HG03469 (cell line): ENCODE data around the gene ROBO1.
"Not testable (repeated sequence)": the region's sequence is repeated elsewhere in the genome, so short reads cannot be mapped to it uniquely, and the experiment has no call there.

ENCODE experiments used
- ATAC-seq: cut with Tn5 transposase; IDR thresholded peaks from one replicate; pipeline ENCODE4 v1.9.1; 2021; ENCODE audit warnings: mild to moderate bottlenecking, moderate library complexity, moderate number of reproducible peaks; ENCODE audit not compliant: unreplicated experiment

The ROBO1 gene

DNA sequence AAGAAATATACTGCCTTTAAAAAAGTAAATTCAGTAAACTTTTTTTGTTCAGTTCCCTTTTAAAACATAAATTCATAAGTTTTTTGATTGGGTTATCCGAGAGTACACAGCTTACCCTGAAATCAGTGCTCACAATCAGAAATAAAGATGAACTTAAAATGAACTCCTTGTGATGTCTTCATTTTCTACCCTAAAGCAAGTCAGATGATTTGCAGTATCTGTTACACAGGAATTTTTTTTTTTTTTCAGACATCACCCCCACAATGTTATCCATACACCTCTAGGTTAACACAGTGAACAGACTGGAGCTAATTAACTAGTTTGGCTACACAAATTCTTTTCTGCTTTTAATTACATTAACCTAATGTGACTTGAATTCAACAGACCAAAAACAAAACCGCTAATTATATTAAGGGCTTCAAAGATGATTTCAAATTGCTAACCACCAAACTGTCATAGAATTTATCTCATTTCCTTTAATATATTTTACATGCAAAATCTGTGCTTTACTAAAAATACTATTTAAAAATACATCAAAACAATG, 1042.0 kb downstream of the ROBO1 start:
- no peak for ATAC-seq

DNA sequence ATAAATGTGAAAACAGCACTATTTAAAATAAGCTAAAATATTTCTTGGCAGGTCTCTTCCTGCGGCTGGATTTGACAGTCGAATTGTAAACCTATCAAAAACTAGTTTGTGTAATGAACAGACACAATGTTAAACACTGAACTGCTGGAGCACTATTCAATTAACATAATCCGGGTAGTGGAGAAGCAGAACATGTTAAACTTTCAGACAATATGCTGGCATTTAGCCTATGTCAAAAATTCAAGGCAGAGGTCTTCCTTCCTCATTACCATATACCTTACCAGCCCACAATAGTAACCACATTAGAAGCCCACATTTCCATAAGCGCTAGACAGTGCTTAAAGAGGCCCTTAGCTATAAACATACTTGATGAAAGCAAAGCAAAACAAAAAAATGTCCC, 1042.9 kb downstream of the ROBO1 start:
- ATAC-seq = no peak

DNA sequence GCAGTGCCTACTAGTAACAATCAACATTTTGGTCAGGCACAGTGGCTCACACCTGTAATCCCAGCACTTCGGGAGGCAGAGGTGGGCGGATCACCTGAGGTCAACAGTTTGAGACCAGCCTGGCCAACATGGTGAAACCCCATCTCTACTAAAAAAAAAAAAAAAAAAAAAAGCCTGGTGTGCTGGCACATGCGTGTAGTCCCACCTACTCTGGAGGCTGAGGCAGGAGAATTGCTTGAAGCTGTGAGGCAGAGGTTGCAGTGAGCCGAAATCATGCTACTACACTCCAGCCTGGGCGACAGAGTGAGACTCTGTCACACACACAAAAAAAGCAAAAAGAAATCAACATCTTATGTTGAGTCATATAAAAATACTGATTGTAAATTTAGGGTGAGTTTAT, 1043.4 kb downstream of the ROBO1 start:
- ATAC-seq = not testable (repeated sequence)

DNA sequence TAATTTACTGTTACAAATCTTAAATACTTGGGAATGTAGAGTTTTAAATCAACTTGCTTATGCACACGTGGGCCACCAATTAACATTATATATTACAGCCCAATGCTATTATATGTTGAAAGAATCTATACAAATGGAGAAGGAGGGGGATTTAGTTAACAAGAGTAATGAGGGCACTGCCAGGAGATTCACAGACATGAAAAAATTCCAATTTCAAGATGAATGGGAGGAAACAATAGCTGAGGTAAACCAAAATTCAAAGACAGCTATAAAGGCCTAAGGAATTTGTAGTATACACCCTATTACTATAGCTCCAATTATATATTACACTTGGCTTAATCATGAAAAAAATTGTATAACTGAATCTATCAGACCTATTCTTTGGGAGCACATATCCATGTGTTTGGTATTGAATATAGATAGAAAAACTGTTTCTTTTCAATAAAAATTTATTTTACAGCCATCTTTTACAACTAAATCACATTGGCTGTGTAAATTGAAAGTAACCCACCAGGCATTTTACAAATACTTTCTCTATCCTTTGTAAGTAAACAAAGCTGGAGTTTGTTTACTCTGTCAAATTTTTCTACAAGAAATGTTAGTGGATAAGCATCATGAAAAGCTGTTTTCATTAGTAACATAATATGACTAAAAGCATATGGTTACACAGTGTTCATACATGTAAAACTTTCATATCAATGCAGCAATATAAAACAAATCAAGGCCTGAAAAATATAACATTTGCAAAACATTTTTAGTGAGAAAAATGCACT, 1045.8 kb downstream of the ROBO1 start:
- ATAC-seq = no peak

DNA sequence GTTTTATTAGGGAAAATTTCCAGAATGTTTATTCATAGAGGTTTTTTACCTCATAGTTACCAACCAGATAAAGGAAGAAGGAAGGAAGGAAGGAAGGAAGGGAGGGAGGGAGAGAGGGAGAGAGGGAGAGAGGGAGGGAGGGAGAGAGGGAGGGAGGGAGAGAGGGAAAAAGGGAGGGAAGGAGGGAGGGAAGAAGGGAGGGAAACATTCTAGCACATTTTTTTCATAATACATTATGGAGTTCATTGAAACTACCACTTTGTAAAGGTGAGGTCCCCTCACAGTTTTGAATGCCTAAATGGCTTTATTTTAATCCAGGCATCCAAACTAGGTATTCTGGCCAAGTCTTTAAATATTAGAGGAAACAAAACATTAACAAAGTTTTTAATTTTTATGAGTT, 1049.1 kb downstream of the ROBO1 start:
- ATAC-seq = no peak

DNA sequence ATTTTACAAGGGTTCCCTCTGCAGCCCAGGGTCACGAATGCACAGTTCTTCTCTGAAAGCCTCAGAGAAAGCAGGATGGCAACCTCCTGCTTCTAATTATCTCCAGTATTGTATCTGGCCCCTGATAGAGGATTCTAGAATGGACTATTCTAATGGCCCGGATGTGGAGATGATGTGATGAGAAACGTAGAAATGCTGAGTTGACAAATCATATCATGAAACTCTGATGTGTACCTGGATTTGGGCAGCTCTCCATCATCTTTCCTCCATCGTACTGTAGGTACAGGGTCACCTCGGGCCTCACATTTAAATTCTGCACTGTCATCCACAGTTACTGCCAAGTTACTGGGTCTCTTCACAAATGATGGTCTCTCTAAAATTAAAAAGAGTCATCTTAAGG, 1050.8 kb downstream of the ROBO1 start:
- ATAC-seq = no peak

DNA sequence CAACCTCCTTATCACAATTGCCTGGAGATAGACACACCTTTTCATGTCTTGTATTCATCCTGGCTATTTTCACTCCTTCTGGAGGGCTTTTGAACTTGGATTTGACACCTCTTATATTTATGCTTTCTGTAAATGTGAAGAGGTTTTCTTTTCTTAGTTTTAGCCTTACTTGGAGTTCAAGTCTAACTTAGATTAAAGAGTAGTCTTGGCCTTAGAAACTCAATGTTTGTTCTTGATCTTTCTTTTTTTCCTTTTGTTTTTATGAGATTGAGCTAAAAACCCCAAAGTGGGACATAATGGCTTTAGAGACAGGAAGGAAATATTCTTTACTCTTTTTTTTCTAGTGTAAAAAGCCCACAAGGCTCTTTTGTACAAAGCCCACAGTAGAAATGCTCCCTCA, 1054.9 kb downstream of the ROBO1 start:
- no peak for ATAC-seq

DNA sequence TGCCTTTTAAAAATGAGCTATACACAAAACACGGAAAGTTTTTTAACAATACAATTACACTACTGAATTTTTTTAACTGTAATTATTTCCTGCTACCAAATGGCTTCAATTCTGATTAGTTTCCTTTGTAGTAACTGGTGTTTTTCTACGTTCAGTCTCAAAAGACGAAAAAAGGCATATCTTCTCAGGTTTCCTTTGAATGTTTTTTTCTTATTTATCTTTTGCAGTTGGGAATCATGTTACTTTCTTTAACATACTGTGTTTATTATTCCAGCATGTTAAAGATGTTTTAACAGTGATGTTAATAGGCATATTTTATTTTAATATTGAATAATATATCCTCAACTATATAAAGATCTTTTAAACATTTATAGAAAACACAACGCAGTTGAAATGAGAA, 1055.5 kb downstream of the ROBO1 start:
- ATAC-seq = no peak

DNA sequence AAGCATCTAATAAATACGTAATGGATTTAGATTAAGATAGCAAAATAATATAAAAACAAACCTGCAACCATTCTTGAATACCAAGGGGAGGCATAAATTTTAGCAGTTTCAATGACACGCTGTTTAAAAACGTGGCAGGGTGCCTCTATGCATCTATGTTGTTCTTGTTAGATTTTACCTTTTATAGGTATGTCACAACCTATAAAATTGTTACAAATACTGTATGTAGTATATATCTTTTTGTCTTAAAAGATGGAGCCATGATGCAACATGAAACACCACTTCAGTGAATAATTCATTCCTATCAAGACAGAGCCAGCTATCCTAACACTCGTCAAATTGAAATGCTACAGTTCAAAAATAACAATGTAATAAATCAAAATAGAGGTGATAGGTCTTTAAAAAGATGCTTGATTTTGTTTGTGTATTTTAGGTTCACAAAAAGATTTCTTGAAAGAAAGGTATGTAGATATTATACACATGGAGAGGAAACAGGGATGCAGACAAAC, 1059.2 kb downstream of the ROBO1 start:
- ATAC-seq = no peak

DNA sequence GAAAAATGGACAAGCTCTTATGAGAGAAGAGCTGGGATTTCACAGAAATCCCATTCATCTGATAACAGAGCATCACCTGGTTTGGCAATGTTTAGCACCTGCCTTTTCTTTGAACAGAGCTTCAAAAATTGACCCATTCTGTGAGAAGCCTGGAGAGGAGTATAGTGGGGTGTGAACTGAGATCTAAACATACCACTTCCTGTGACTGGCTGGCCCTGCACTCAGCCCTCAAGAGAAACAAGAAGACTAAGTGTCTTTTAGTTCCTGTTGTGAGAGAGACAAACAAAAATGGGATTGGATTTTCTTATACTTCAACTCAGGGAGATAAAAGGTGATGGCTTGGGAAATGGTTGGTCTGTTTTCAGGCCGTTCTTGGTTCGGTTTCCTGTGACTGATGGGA, 1060.2 kb downstream of the ROBO1 start:
- ATAC-seq = no peak

DNA sequence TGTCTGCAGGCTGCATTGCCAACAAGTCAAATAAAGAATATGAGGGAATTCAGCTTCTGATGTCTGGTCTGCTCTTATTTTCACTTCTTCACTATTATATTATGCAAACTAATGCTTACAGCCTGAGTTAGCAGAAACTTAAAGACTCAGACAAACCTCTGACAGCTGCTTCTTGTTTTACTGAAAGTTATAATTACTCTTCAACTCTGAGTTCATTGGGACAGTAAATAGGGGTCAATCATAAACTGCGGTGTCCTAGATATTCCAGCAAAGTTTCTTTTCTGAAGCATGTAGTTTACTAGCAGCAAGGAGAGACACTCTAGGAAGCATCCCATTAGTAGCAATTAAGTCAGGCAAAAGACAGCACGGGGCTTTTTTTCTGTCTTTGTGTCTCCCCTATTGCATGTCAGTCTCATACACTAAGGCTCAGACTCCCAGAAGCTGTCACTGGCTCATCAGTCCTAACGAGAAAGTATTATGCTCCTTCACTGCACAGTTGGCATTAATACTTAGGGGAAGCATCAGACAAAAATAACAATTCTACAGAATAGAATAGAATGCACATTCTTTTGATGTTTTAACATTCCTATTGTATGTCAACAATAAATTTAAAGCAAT, 1060.8 kb downstream of the ROBO1 start:
- ATAC-seq = no peak

GRCh38 chr3:78703944-78704343, 1063.9 kb downstream of the ROBO1 start:
- no peak for ATAC-seq

GRCh38 chr3:78701537-78701936, 1066.3 kb downstream of the ROBO1 start:
- ATAC-seq = no peak

DNA sequence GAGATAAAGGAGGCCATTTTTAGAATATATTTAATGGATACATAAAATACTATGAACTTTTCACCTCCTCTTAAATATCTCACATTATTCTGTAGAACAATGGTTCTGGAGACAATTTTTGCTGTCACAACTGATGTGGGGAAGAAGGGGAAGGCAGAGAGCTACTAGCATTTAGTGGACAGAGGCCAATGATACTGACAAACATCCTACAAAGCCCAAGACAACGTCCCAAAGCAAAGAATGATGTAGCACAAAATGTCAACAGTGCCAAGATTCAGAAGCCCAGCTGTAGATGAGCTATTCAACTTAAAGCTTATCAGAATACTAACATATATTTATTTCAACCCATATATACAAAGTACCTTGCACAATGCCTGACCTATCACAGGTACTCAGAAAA, 1069.4 kb downstream of the ROBO1 start:
- no peak for ATAC-seq

DNA sequence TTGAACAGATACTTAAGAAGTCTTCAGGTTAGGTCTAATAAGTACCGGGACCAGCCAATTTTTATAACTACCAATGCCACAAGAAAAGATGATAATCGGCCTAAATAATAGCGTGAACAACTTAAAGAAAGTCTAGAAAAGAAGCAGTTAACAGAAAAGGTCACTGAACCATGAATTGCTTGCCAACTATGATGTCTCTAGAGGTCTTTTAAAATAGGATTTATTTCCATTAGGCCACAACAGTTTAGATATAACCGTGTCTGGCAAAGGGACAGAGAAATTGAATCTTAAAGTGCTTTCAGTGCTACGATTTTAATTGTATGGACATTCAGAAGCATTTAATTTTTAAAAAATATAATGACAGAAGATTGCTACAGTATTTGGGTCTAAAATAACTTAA, 1070.4 kb downstream of the ROBO1 start:
- ATAC-seq = no peak

- ATAC-seq = no peak
Measured at GRCh38 chr3:78690766-78691165, 1077.0 kb downstream of the ROBO1 start.

- no peak for ATAC-seq
Measured at GRCh38 chr3:78689378-78689777, 1078.4 kb downstream of the ROBO1 start.

- ATAC-seq = no peak
Measured at GRCh38 chr3:78687520-78687919, 1080.3 kb downstream of the ROBO1 start.

DNA sequence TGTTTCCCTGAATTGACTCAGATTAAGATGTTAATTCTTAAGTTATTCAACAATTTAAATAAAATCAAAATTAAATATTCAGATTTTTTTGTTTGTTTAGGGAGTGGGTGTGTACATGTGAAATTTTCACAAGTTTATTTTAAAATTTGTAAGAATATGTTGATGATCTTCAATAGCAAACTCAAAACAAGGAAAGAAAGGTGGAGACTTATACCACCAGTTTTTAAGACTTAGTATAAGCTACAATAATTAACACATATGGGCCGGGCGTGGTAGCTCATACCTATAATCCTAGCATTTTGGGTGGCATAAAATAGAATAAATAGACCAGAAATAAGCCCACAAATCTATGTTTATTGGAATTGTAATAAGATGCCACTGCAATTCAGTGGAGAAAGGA, 1084.5 kb downstream of the ROBO1 start:
- no peak for ATAC-seq

DNA sequence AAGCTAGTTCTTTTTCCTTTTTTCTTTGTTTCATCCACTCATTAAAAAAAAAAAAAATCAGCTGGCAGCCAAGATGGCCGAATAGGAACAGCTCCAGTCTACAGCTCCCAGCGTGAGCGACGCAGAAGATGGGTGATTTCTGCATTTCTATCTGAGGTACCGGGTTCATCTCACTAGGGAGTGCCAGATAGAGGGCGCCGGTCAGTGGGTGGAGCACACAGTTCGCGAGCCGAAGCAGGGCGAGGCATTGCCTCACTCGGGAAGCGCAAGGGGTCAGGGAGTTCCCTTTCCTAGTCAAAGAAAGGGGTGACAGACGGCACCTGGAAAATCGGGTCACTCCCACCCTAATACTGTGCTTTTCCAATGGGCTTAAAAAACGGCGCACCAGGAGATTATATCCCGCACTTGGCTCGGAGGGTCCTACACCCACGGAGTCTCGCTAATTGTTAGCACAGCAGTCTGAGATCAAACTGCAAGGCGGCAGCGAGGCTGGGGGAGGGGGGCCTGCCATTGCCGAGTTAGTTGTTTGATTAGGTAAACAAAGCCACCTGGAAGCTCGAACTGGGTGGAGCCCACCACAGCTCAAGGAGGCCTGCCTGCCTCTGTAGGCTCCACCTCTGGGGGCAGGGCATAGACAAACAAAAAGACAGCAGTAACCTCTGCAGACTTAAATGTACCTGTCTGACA, 1092.5 kb downstream of the ROBO1 start:
- not testable (repeated sequence) for ATAC-seq

DNA sequence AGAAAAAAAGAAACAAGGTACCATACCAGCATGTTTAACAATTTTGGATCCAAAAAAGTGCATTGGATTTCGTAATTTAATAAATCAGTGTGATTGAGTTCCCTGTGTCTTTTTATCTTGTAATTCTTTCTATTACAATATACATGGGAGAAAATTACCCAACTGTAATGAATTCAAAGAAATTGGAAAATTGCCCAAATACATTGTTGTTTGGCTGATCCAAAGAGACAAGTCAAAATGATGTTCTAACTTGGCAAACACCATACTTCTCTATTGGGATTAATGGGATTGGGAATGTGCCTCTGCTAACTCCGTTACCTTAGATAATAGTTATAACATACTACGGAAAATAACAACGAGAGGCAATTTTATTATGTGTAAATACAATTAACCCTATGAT, 1097.1 kb downstream of the ROBO1 start:
- ATAC-seq = no peak

DNA sequence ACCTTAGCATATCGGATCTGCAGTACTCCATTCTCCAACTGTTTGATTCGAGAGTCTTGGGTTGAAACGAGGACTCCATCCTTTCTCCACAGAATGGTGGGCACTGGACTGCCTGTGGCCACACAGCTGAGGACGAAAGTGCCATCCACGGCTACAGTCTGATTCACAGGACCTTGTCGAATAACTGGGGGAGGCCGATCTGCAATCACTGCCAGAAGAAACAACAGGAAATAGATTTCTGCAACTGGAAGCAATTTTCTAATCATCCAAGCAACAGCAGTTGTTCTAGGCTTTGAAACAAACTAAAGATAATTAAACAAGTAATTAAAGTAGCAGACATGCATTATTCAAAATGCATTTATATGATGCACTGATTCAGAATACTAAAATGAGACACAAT, 1097.7 kb downstream of the ROBO1 start:
- no peak for ATAC-seq
